T47D (cell line): ENCODE measurements around the gene EHF.

Source experiments
- DNase-seq, 2 experiments: peaks; one replicate each; pipeline versions ENCODE4 v3.0.0 to v3.0.0-alpha.2; 2011 to 2012; ENCODE audit warnings: low read depth in 1 of 2, low spot score in 1 of 2
- JUND ChIP-seq: IDR thresholded peaks from 2 replicates; pipeline ENCODE4 v1.6.1; 2012; ENCODE audit warnings: low read depth
- in situ Hi-C: cut with HindIII; loops from 2 replicates; pipeline ENCODE4 v1.10.0; 2016; ENCODE audit warnings: low sequenced_read_pairs, low pct_unique_long_range_greater_than_20kb

Gene EHF

GRCh38 chr11:34619062-34619516 lies 1.8 kb upstream of the EHF start:
- DNase-seq, result peak in 1 of 2 experiments; percentile 65
- in situ Hi-C loops, result no loop called here
- no peak for TF ChIP-seq JUND

GRCh38 chr11:34620202-34620601 lies 691 bp upstream of the EHF start:
- TF ChIP-seq JUND, result no peak
- in situ Hi-C loops, result no loop called here
- no peak for DNase-seq

GRCh38 chr11:34621876-34622275 lies 983 bp downstream of the EHF start:
- in situ Hi-C loops, result no loop called here
- TF ChIP-seq JUND, result no peak
- no peak for DNase-seq

- TF ChIP-seq JUND, result no peak
- in situ Hi-C loops, result no loop called here
- DNase-seq, result no peak
Observed at GRCh38 chr11:34623463-34623862, 2.6 kb downstream of the EHF start.

- peak in 1 of 2 experiments; percentile 93 for DNase-seq
- in situ Hi-C loops, result no loop called here
- no peak for TF ChIP-seq JUND
Observed at GRCh38 chr11:34624069-34624468, 3.2 kb downstream of the EHF start.

- DNase-seq, result no peak
- in situ Hi-C loops, result no loop called here
- no peak for TF ChIP-seq JUND
Observed at GRCh38 chr11:34625576-34625975, 4.7 kb downstream of the EHF start.

GRCh38 chr11:34626393-34626792 lies 5.5 kb downstream of the EHF start:
- in situ Hi-C loops, result no loop called here
- no peak for TF ChIP-seq JUND
- no peak for DNase-seq

GRCh38 chr11:34627197-34627596 lies 6.3 kb downstream of the EHF start:
- no peak for TF ChIP-seq JUND
- in situ Hi-C loops, result no loop called here
- peak in 1 of 2 experiments; percentile 69 for DNase-seq

- DNase-seq, result no peak
- no peak for TF ChIP-seq JUND
- in situ Hi-C loops, result no loop called here
Observed at GRCh38 chr11:34629711-34630110, 8.8 kb downstream of the EHF start.

GRCh38 chr11:34630544-34630943 lies 9.7 kb downstream of the EHF start:
- TF ChIP-seq JUND, result no peak
- in situ Hi-C loops, result no loop called here
- peak in 1 of 2 experiments; percentile 74 for DNase-seq

- DNase-seq, result no peak
- no peak for TF ChIP-seq JUND
- in situ Hi-C loops, result no loop called here
Observed at GRCh38 chr11:34631297-34631696, 10.4 kb downstream of the EHF start.

GRCh38 chr11:34631737-34632104 lies 10.8 kb downstream of the EHF start:
- peak in 1 of 2 experiments; percentile 99 for DNase-seq
- no peak; the same call in 1 of the 2 replicates for TF ChIP-seq JUND
- in situ Hi-C loops, result no loop called here

GRCh38 chr11:34632105-34632791 lies 11.4 kb downstream of the EHF start:
- peak; percentile 39 to 100 for DNase-seq
- TF ChIP-seq JUND, result peak; percentile 99
- in situ Hi-C loops, result no loop called here

- TF ChIP-seq JUND, result peak; percentile 99
- in situ Hi-C loops, result no loop called here
- DNase-seq, result peak in 1 of 2 experiments; percentile 95
Observed at GRCh38 chr11:34633640-34633989, 12.7 kb downstream of the EHF start.
